Thyroid gland (tissue), 4 donors: ENCODE results near the gene PCDH15.

Experiments
- CTCF ChIP-seq, 6 experiments: fragments of 200-600 bp in 3 of 6; fragments of 450-650 bp in 3 of 6; sonication (generic) in 3 of 6; IDR thresholded peaks; one replicate each; pipeline ENCODE4 v1.5.1; 2016 to 2019; ENCODE audit warnings: antibody characterized with exemption in 6 of 6, mild to moderate bottlenecking in 2 of 6, inconsistent platforms in 1 of 6, moderate library complexity in 1 of 6
- POLR2A ChIP-seq, 2 donors: fragments of 450-650 bp; IDR thresholded peaks; one replicate each; pipeline ENCODE4 v1.6.1; 2017; ENCODE audit warnings: antibody characterized with exemption in 2 of 2, mild to moderate bottlenecking in 2 of 2, moderate library complexity in 1 of 2

GRCh38 chr10:53843736-53844362 lies 957.2 kb downstream of the PCDH15 start:
- no peak for TF ChIP-seq CTCF (IDR thresholded peaks at IDR 0.05)
- TF ChIP-seq POLR2A (IDR thresholded peaks at IDR 0.05), result no peak
